GM18909 (cell line): ENCODE measurements around the gene PSD4.

ENCODE experiments used
- ATAC-seq: cut with Tn5 transposase; IDR thresholded peaks from one replicate; pipeline ENCODE4 v1.9.1; 2021; ENCODE audit warnings: mild to moderate bottlenecking; ENCODE audit not compliant: unreplicated experiment, poor library complexity

PSD4 gene

GRCh38 chr2:113234721-113235346 is 61.1 kb downstream of the PSD4 start:
- ATAC-seq, result peak; percentile 27

- ATAC-seq, result peak; percentile 91
These were observed 61.8 kb downstream of the PSD4 start for GRCh38 chr2:113235347-113236226.

GRCh38 chr2:113236367-113237159 is 62.8 kb downstream of the PSD4 start:
- no peak for ATAC-seq

- no peak for ATAC-seq
These were observed 63.9 kb downstream of the PSD4 start for GRCh38 chr2:113237604-113238160.

- ATAC-seq, result no peak
These were observed 65.4 kb downstream of the PSD4 start for GRCh38 chr2:113238871-113239839.

- ATAC-seq, result no peak
These were observed 66.6 kb downstream of the PSD4 start for GRCh38 chr2:113240150-113240914.

- ATAC-seq, result no peak
These were observed 67.4 kb downstream of the PSD4 start for GRCh38 chr2:113240915-113241911.

GRCh38 chr2:113242327-113242726 is 68.6 kb downstream of the PSD4 start:
- no peak for ATAC-seq

- no peak for ATAC-seq
These were observed 71.5 kb downstream of the PSD4 start for GRCh38 chr2:113245276-113245711.

GRCh38 chr2:113246606-113247005 is 72.8 kb downstream of the PSD4 start:
- no peak for ATAC-seq

- peak; percentile 66 for ATAC-seq
These were observed 75.4 kb downstream of the PSD4 start for GRCh38 chr2:113248997-113249770.

GRCh38 chr2:113251118-113251517 is 77.3 kb downstream of the PSD4 start:
- no peak for ATAC-seq

- ATAC-seq, result no peak
These were observed 78.3 kb downstream of the PSD4 start for GRCh38 chr2:113252047-113252590.

- ATAC-seq, result no peak
These were observed 79.7 kb downstream of the PSD4 start for GRCh38 chr2:113253453-113253852.

- no peak for ATAC-seq
These were observed 81.6 kb downstream of the PSD4 start for GRCh38 chr2:113255140-113256070.
